H9 (cell line): Measurements from ENCODE around the gene MTHFD1L. TPM values are rescaled to one million over a fixed set of nuclear protein-coding genes. Genes with fewer than 3 reads are reported as not detected.

Source experiments
- DNase-seq: peaks from one replicate; pipeline ENCODE4 v3.0.0-alpha.2; 2017
- H2AFZ ChIP-seq: one replicate; pipeline ENCODE4 v1.6.1; 2013; ENCODE audit warnings: mild to moderate bottlenecking, low read length, control low read depth, moderate library complexity
- H2AK5ac ChIP-seq: 2 replicates; pipeline ENCODE4 v1.6.1; 2013; ENCODE audit warnings: low read length, control low read depth, mixed read lengths; ENCODE audit not compliant: insufficient read length
- H2BK120ac ChIP-seq: one replicate; pipeline ENCODE4 v1.6.1; 2013; ENCODE audit warnings: low read depth, mild to moderate bottlenecking, low read length, control low read depth, inconsistent platforms; ENCODE audit not compliant: poor library complexity, severe bottlenecking
- H2BK12ac ChIP-seq: 2 replicates; pipeline ENCODE4 v1.6.1; 2013; ENCODE audit warnings: low read length, control low read depth, mixed read lengths, low read depth; ENCODE audit not compliant: insufficient read length
- H2BK15ac ChIP-seq: 2 replicates; pipeline ENCODE4 v1.6.1; 2013; ENCODE audit warnings: low read depth, low read length, control low read depth
- H2BK20ac ChIP-seq: one replicate; pipeline ENCODE4 v1.6.1; 2013; ENCODE audit warnings: low read depth, mild to moderate bottlenecking, low read length, control low read depth, inconsistent platforms; ENCODE audit not compliant: poor library complexity, severe bottlenecking
- H2BK5ac ChIP-seq: 2 replicates; pipeline ENCODE4 v1.6.1; 2013; ENCODE audit warnings: low read length, control low read depth, mixed read lengths; ENCODE audit not compliant: insufficient read length
- H3K14ac ChIP-seq: 2 replicates; pipeline ENCODE4 v1.6.1; 2013; ENCODE audit warnings: low read length, control low read depth; ENCODE audit not compliant: insufficient read depth
- H3K18ac ChIP-seq: 2 replicates; pipeline ENCODE4 v1.6.1; 2013; ENCODE audit warnings: low read depth, mild to moderate bottlenecking, mixed read lengths, low read length, control low read depth; ENCODE audit not compliant: insufficient read length
- H3K23ac ChIP-seq: 2 replicates; pipeline ENCODE4 v1.6.1; 2013; ENCODE audit warnings: low read length, control low read depth, mixed read lengths, low read depth; ENCODE audit not compliant: insufficient read length
- H3K23me2 ChIP-seq: 2 replicates; pipeline ENCODE4 v1.6.1; 2013; ENCODE audit warnings: low read depth, mild to moderate bottlenecking, mixed read lengths, low read length, control low read depth; ENCODE audit not compliant: insufficient read length, poor library complexity, severe bottlenecking
- H3K27ac ChIP-seq: 2 replicates; pipeline ENCODE4 v1.5.1; 2013; ENCODE audit warnings: low read length, control low read depth, mixed read lengths, low read depth; ENCODE audit not compliant: insufficient read length
- H3K27me3 ChIP-seq: 2 replicates; pipeline ENCODE4 v1.6.1; 2013; ENCODE audit warnings: low read length, control low read depth, inconsistent platforms; ENCODE audit not compliant: insufficient read depth
- H3K4ac ChIP-seq: 2 replicates; pipeline ENCODE4 v1.6.1; 2013; ENCODE audit warnings: low read depth, mild to moderate bottlenecking, control low read depth, inconsistent platforms, low read length, moderate library complexity
- H3K4me1 ChIP-seq: 2 replicates; pipeline ENCODE4 v1.6.1; 2013; ENCODE audit warnings: low read length, control low read depth, inconsistent platforms; ENCODE audit not compliant: insufficient read depth
- H3K4me2 ChIP-seq: 2 replicates; pipeline ENCODE4 v1.6.1; 2013; ENCODE audit warnings: low read length, control low read depth, mixed read lengths; ENCODE audit not compliant: insufficient read length, insufficient read depth
- H3K56ac ChIP-seq: 2 replicates; pipeline ENCODE4 v1.6.1; 2013; ENCODE audit warnings: low read depth, mild to moderate bottlenecking, mixed read lengths, low read length, control low read depth; ENCODE audit not compliant: insufficient read length
- H3K79me1 ChIP-seq: 2 replicates; pipeline ENCODE4 v1.6.1; 2013; ENCODE audit warnings: low read depth, mild to moderate bottlenecking, moderate library complexity, low read length, control low read depth, inconsistent platforms; ENCODE audit not compliant: insufficient read depth, poor library complexity, severe bottlenecking
- H3K79me2 ChIP-seq: 2 replicates; pipeline ENCODE4 v1.6.1; 2013; ENCODE audit warnings: low read length, control low read depth, inconsistent platforms; ENCODE audit not compliant: insufficient read depth
- H3K9ac ChIP-seq: 2 replicates; pipeline ENCODE4 v1.6.1; 2013; ENCODE audit warnings: low read length, control low read depth, mixed read lengths; ENCODE audit not compliant: insufficient read length; ENCODE audit errors: extremely low read depth
- H3K9me3 ChIP-seq: one replicate; pipeline ENCODE4 v1.6.1; 2013; ENCODE audit warnings: low read depth, low read length, inconsistent platforms; ENCODE audit not compliant: control insufficient read depth
- H3T11ph ChIP-seq: one replicate; pipeline ENCODE4 v1.6.1; 2013; ENCODE audit warnings: mild to moderate bottlenecking, low read length, control low read depth, inconsistent platforms
- H4K20me1 ChIP-seq: one replicate; pipeline ENCODE4 v1.6.1; 2013; ENCODE audit not compliant: control insufficient read depth, insufficient read length, insufficient read depth
- H4K5ac ChIP-seq: 2 replicates; pipeline ENCODE4 v1.6.1; 2013; ENCODE audit warnings: low read depth, mild to moderate bottlenecking, mixed read lengths, low read length, control low read depth; ENCODE audit not compliant: insufficient read length
- H4K8ac ChIP-seq: replicated peaks from 2 replicates; pipeline ENCODE4 v1.6.1; 2013; ENCODE audit warnings: low read length, control low read depth, mixed read lengths, low read depth; ENCODE audit not compliant: insufficient read length
- H4K91ac ChIP-seq: 2 replicates; pipeline ENCODE4 v1.6.1; 2013; ENCODE audit warnings: low read depth, mild to moderate bottlenecking, moderate library complexity, mixed read lengths, low read length, control low read depth; ENCODE audit not compliant: insufficient read length
- H3K27ac Mint-ChIP-seq, 3 experiments: 2 replicates in 2 of 3; 3 replicates in 1 of 3; pipeline ENCODE4 v1.8.0; 2020 to 2021; ENCODE audit warnings: mixed read lengths in 3 of 3, mild to moderate bottlenecking in 1 of 3, moderate library complexity in 1 of 3
- H3K27me3 Mint-ChIP-seq: 2 replicates; pipeline ENCODE4 v1.8.0; 2021; ENCODE audit warnings: low read depth, mild to moderate bottlenecking, moderate library complexity, mixed read lengths
- H3K36me3 Mint-ChIP-seq, 3 experiments: 2 replicates in 2 of 3; 3 replicates in 1 of 3; pipeline ENCODE4 v1.8.0; 2020 to 2021; ENCODE audit warnings: low read depth in 3 of 3, mixed read lengths in 3 of 3; ENCODE audit not compliant: insufficient read depth in 1 of 3
- H3K4me1 Mint-ChIP-seq, 2 experiments: 2 replicates each; pipeline ENCODE4 v1.8.0; 2020; ENCODE audit warnings: mixed read lengths in 2 of 2
- H3K4me3 Mint-ChIP-seq, 2 experiments: 2 replicates in 1 of 2; 3 replicates in 1 of 2; pipeline ENCODE4 v1.8.0; 2020 to 2021; ENCODE audit warnings: mild to moderate bottlenecking in 2 of 2, mixed read lengths in 2 of 2, moderate library complexity in 1 of 2
- H3K9me3 Mint-ChIP-seq, 2 experiments: 2 replicates in 1 of 2; 3 replicates in 1 of 2; pipeline ENCODE4 v1.8.0; 2020; ENCODE audit warnings: mild to moderate bottlenecking in 2 of 2, mixed read lengths in 2 of 2, moderate library complexity in 1 of 2
- CTCF ChIP-seq: fragments of 200-600 bp; sonication (generic); conservative IDR thresholded peaks from 3 replicates; pipeline ENCODE4 v1.8.0; 2021; ENCODE audit warnings: antibody characterized with exemption, mild to moderate bottlenecking
- WGBS: extraction: QIAGEN DNeasy Blood & Tissue Kit; methylation state at CpG from one replicate; pipeline ENCODE4 v1.1.7; 2013; ENCODE audit warnings: missing lambda C conversion rate, low lambda C conversion rate, mixed read lengths; ENCODE audit not compliant: insufficient read length; ENCODE audit errors: extremely low coverage; 5-methylcytosine and 5-hydroxymethylcytosine counted together
- total RNA-seq: library from RNA; stranded (reverse); gene quantifications from 2 replicates; pipeline ENCODE4 v1.2.1, GENCODE V29; 2021

The MTHFD1L gene
- total RNA-seq, 1 experiment from 2014 or later = 90.2 TPM

DNA sequence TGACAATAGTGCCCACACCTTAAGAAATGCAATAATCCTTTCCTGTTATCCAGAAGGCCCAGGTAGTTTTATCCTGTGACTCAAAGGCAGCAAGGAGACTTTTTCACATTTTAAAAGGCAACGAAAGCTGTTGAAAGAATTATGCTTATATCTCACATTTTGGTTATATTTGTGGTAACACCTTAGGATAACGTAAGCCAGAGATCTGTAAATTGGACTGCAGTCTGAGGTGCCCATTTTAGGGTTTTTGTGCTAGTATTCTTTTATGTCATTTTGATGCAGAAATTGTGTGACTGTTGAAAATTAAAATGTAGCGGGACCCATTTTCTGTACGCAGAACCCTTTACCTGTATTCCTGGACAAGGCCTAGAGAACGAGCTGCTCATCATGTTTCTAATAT lies 24.3 kb upstream of the MTHFD1L start:
- no peak for TF ChIP-seq CTCF
- H3K23me2 ChIP-seq = no peaks in the 10 kb centered on the region
- no peak overlapping the region for H3T11ph ChIP-seq
- no CpG with 5 or more reads among the region's 5 CpGs for WGBS
- no peak overlapping the region for H3K23ac ChIP-seq
- no peaks in the 10 kb centered on the region for H3K79me2 ChIP-seq
- no peak overlapping the region for H2BK120ac ChIP-seq
- no peak for DNase-seq
- Mint-ChIP-seq H3K27ac (no peak overlapping the region), H3K36me3 (no peaks in the 10 kb centered on the region), H3K4me1 (peaks cover 5 to 9% of the 10 kb centered on the region in 2 experiments), H3K4me3 (no peak overlapping the region), H3K27me3 (no peaks in the 10 kb centered on the region), H3K9me3 (no peaks in the 10 kb centered on the region)
- no peaks in the 10 kb centered on the region for H4K20me1 ChIP-seq
- no peak overlapping the region for H3K4me2 ChIP-seq
- no peaks in the 10 kb centered on the region for H3K27me3 ChIP-seq
- H4K5ac ChIP-seq = no peak overlapping the region
- H4K8ac ChIP-seq = no peak overlapping the region
- H2AK5ac ChIP-seq = no peak overlapping the region
- H3K27ac ChIP-seq = no peak overlapping the region
- H2BK5ac ChIP-seq = no peak overlapping the region
- no peak overlapping the region for H3K56ac ChIP-seq
- H3K4ac ChIP-seq = no peak overlapping the region
- no peak overlapping the region for H4K91ac ChIP-seq
- H3K14ac ChIP-seq = no peak overlapping the region
- no peak overlapping the region for H2BK12ac ChIP-seq
- no peak overlapping the region for H3K9ac ChIP-seq
- no peak overlapping the region for H2BK15ac ChIP-seq
- no peaks in the 10 kb centered on the region for H3K9me3 ChIP-seq
- H3K4me1 ChIP-seq = no peaks in the 10 kb centered on the region
- no peak overlapping the region for H2AFZ ChIP-seq
- H3K18ac ChIP-seq = no peak overlapping the region
- no peak overlapping the region for H2BK20ac ChIP-seq
- H3K79me1 ChIP-seq = no peaks in the 10 kb centered on the region
